Activated naive CD8-positive, alpha-beta T cell treated with anti-CD3 and anti-CD28 coated beads for 36 hours (primary cell): ENCODE measurements around the gene HNRNPA1. TPM values are rescaled to one million over a fixed set of nuclear protein-coding genes. Genes with fewer than 3 reads are reported as not detected.
"Not testable (repeated sequence)": the region's sequence is repeated elsewhere in the genome, so short reads cannot be mapped to it uniquely, and the experiment has no call there.

ENCODE experiments used
- DNase-seq: peaks from one replicate; pipeline ENCODE4 v3.0.0; 2021
- H3K27ac Mint-ChIP-seq: one replicate; pipeline ENCODE4 v1.8.0; 2022; ENCODE audit warnings: mild to moderate bottlenecking, moderate library complexity, mixed read lengths
- H3K27me3 Mint-ChIP-seq: one replicate; pipeline ENCODE4 v1.8.0; 2022; ENCODE audit warnings: mild to moderate bottlenecking, mixed read lengths
- H3K36me3 Mint-ChIP-seq: one replicate; pipeline ENCODE4 v1.8.0; 2021; ENCODE audit warnings: mild to moderate bottlenecking, mixed read lengths
- H3K4me1 Mint-ChIP-seq: one replicate; pipeline ENCODE4 v1.8.0; 2021; ENCODE audit warnings: mixed read lengths
- H3K4me3 Mint-ChIP-seq: one replicate; pipeline ENCODE4 v1.8.0; 2022; ENCODE audit warnings: mild to moderate bottlenecking, moderate library complexity, mixed read lengths
- H3K9me3 Mint-ChIP-seq: one replicate; pipeline ENCODE4 v1.8.0; 2022; ENCODE audit warnings: mixed read lengths
- total RNA-seq, 2 experiments: library from RNA; stranded (reverse); gene quantifications; one replicate each; pipeline ENCODE4 v1.2.3, GENCODE V29; 2021

HNRNPA1 gene
- total RNA-seq, 2 experiments from 2014 or later, result 2,335 to 2,367 TPM

DNA sequence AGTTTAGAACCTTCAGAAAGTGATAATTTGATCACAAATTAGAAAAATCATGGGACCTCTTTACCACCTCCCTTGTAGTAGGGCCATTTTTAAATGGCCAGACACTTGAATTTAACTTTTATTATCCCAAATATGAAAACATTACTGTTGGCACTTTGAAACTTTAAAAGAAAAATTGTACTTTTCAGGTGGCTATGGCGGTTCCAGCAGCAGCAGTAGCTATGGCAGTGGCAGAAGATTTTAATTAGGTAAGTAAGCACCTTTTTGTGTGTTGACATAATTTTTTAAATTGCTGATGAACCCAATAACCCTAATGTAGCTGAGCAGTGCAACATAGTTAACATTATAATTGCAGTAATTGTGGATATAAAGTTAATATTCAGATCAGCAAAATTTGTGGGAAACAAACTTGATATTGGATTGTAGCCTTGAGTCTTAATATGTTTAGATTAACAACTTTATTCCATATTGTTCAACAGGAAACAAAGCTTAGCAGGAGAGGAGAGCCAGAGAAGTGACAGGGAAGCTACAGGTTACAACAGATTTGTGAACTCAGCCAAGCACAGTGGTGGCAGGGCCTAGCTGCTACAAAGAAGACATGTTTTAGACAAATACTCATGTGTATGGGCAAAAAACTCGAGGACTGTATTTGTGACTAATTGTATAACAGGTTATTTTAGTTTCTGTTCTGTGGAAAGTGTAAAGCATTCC, 3.7 kb downstream of the HNRNPA1 start:
- Mint-ChIP-seq H3K27ac (peak overlapping the region; percentile 66), H3K36me3 (peaks cover 15% of the 10 kb centered on the region), H3K27me3 (peaks cover 15% of the 10 kb centered on the region)

GRCh38 chr12:54285150-54286041, 4.9 kb downstream of the HNRNPA1 start:
- Mint-ChIP-seq H3K27me3 (peaks cover 15% of the 10 kb centered on the region), H3K36me3 (peaks cover 15% of the 10 kb centered on the region), H3K27ac (peak overlapping the region; percentile 87), H3K9me3 (no peaks in the 10 kb centered on the region), H3K4me3 (no peak overlapping the region), H3K4me1 (peaks cover 52% of the 10 kb centered on the region)
- no peak for DNase-seq

More for the DNA sequence above, 3.7 kb downstream of the HNRNPA1 start:
- not testable (repeated sequence) for H3K9me3 Mint-ChIP-seq, H3K4me3 Mint-ChIP-seq, DNase-seq
- peaks cover 52% of the 10 kb centered on the region for H3K4me1 Mint-ChIP-seq

DNA sequence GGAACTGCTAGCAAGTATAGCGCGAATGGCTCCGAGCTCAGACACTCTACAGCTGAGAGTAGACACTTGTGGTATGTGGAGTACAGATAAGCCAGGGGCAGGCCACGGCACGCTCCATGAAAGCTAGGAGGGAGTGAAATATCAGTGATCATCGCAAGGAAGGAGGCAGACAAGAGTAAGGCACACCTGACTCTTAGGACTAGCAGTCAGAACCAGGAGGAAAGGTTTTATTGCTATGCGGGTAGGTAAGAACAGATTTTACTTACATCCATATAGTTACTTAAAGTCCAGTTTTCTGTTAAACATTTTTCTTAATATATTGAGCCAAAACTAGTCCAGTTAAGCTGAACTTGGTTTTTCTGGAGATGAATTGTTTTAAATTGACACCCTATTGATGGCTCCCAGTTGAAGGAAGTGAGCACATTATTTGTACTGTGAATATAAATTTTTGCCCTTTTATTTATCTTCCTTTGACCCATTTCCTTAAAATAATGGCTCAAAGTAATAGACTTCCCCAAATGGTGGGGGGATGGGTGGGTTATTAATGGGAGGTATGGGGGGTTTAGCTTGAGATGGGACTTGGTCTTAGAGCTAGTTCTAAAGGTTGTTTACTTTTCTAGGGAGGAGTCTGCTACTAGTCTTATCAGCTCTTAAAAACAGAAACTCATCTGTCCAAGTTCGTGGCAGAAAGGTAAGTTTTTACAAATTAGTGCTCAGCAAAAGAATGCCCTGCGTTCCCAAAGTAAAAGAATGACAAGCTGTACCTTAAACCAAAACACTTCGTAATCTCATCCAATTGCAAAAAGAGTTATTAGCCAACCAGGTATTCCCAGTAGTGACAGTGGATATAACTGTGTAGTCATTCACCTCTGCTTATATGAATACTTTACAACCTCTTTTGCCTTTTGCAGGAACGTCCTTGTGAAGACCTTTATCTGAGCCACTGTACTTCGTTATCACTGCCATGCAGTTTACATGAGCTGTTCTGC, 5.8 kb downstream of the HNRNPA1 start:
- H3K9me3 Mint-ChIP-seq, result no peaks in the 10 kb centered on the region
- H3K27ac Mint-ChIP-seq, result peak overlapping the region; percentile 87
- peaks cover 50% of the 10 kb centered on the region for H3K4me1 Mint-ChIP-seq
- H3K4me3 Mint-ChIP-seq, result peak overlapping the region; percentile 42
- H3K36me3 Mint-ChIP-seq, result peaks cover 15% of the 10 kb centered on the region
- peaks cover 14% of the 10 kb centered on the region for H3K27me3 Mint-ChIP-seq
- DNase-seq, result no peak

DNA sequence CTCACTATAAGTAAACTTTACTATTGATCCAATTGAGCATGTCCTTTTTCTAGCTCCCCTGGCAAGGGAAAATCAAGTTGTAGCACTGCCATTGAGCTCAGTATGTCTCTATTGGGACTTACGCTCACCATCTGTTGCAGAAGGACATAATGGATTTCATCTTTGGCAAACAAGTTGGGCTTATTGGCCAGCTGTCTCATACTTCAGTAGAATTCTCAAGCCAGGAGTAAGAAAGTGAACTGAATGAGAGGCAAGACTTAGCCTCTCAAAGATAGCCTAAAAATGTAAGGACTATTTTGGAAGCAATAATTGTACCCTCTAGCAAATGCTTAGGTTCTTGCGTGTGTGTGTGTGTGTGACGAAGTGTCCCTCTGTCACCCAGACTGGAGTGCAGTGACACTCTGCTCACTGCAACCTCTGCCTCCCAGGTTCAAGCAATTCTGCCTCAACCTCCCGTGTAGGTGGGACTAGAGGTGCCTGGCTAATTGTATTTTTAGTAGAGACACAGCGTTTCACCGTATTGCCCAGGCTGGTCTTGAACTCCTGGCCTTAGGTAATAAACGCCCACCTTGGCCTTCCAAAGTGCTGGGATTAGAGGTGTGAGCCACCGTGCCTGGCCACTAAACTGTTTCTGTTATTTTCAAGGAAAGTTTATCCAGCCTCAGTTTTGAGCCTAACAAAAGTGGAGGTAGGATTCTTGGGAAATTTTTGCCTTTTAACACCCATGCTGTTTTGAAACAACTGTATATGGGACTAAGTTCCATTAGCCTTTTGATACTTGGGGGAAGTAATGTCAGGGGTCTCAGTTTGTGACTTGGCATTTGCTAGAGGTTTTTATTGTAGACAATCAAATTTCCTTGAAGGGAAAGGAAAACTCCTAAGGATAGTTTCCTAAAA, 7.0 kb downstream of the HNRNPA1 start:
- peaks cover 44% of the 10 kb centered on the region for H3K4me1 Mint-ChIP-seq
- peaks cover 6% of the 10 kb centered on the region for H3K27me3 Mint-ChIP-seq
- DNase-seq, result no peak
- peaks cover 15% of the 10 kb centered on the region for H3K36me3 Mint-ChIP-seq
- peak overlapping the region; percentile 87 for H3K27ac Mint-ChIP-seq
- H3K4me3 Mint-ChIP-seq, result peak overlapping the region; percentile 27
- H3K9me3 Mint-ChIP-seq, result no peaks in the 10 kb centered on the region

DNA sequence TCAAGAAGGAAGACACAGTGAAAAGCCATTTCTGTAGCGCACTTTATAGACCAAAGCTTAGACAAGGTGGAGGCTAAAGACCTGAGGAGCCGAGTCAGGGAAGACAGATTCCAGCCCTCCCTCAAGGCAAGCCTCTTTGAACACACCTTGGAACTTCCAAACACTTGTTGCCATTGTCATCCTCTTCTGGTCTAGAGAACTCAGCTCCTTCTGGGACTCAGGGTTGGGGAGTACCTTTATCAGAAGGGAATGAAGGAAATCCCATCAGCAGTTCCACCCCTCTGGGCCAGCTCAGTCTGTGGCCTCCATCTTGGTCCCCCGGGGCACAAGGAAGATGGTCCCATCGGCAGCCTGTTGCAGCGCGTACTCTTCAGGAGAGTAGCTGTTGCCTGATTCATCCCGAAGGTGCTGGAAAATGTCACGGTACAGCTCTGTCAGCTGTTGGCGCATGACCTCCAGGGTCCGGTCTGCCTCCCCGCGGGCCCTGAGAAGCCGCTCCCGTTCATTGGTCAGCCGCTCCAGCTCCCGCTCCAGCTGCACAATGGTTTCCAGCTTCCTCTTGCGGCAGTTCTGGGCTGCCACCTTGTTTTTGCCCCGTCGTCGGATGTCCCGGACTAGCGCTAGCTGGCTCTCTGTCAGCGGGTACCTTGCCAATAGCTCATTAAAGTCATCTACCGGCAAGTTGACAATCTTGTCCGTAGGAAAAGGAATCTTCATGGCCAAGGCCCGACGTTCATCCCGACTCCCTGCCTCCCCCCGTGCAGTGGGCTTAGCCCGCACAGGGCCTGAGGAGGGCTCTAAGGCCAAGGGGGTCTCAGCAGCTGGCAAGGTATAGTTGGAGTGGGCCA, 11.8 kb downstream of the HNRNPA1 start:
- H3K9me3 Mint-ChIP-seq, result no peaks in the 10 kb centered on the region
- H3K36me3 Mint-ChIP-seq, result peaks cover 5% of the 10 kb centered on the region
- peaks cover 2% of the 10 kb centered on the region for H3K4me1 Mint-ChIP-seq
- no peak for DNase-seq
- no peaks in the 10 kb centered on the region for H3K27me3 Mint-ChIP-seq
- no peak overlapping the region for H3K4me3 Mint-ChIP-seq
- H3K27ac Mint-ChIP-seq, result no peak overlapping the region

DNA sequence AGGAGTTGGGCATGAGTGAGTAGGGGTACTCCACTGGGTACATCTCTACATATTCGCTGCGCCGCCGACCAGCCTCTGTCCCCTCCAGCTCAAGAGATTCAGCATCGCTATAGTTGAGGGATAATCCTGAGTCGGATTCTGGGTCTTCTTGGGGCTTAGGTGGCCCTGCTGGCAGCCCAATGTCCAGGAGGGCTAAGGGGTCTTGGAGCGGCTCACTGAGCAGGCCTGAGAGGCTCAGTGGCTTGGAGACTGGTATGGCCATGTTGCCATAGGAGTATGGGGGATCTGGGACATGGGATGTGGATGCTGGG, 12.4 kb downstream of the HNRNPA1 start:
- Mint-ChIP-seq H3K9me3 (no peaks in the 10 kb centered on the region), H3K27me3 (peaks cover 3% of the 10 kb centered on the region), H3K4me3 (no peak overlapping the region), H3K4me1 (peaks cover 2% of the 10 kb centered on the region), H3K36me3 (no peaks in the 10 kb centered on the region), H3K27ac (no peak overlapping the region)
- DNase-seq, result no peak

DNA sequence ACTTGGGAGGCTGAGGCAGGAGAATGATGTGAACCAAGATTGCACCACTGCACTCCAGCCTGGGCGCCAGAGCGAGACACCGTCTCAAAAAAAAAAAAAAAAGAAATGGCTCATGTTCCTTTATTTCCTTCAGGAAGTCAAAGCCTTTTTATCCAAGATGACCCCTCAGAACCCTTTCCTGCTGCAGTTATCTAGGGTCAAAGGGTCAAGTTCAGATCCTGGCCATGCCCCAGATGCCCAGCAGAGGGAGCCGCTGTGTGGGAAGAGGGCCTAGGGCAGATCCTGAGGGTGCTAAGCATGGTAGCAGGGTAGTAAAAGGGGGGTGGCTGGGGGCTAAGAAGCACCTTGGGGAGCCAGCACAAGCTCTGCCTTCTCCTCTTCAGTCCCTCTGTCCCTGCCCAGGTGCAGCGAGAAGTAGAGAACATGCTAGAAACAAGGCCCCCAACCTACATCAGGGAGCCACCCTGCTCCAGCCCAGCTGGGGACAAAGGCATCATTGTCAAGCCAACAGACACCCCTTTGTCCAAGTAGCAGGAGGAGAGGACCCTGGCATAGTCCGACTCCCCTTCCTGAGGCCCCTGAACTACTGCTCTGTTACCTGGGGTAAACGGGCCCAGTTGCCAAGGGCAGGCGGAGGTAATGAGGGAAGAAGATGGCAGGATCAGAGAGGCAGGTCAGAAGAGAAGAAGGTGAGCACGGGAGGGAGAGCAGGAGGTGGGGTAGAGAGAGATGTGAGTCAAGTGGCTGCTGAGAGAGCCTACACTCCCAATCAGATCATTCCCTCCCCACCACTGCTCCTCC, 13.8 kb downstream of the HNRNPA1 start:
- peak; percentile 52 for DNase-seq
- H3K36me3 Mint-ChIP-seq, result no peaks in the 10 kb centered on the region
- H3K4me3 Mint-ChIP-seq, result no peak overlapping the region
- no peak overlapping the region for H3K27ac Mint-ChIP-seq
- no peaks in the 10 kb centered on the region for H3K4me1 Mint-ChIP-seq
- H3K9me3 Mint-ChIP-seq, result no peaks in the 10 kb centered on the region
- peaks cover 17% of the 10 kb centered on the region for H3K27me3 Mint-ChIP-seq

DNA sequence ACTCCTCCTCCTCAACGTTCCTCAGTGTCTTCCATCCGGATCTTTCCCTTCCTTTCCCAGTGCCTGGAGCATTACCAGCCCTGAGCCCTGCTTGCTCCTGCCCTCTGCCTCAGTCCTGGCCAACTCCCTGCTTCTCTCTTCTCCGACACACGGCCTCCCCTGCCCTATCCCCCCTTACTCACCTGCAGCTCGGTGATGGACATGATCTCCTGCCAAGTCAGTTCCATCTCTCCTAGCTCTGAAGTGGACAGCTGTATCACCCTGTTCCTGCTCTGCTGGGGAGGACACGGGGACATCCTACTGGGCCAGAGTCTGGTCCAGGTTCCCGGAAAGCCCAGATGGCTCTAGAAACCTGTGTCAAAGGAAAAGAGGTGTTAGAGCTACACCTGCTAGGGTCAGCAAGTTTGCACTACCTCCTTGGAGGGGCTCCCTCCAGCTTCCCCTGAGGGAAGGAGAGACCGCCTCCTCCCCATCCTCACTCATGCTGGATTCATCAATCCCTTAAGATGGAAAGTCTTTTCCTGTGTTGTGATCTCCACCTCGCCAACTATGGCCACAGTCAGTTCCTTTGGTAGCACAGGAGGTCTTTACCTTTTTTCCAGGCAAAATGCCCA, 14.5 kb downstream of the HNRNPA1 start:
- DNase-seq, result no peak
- Mint-ChIP-seq H3K4me1 (peaks cover 6% of the 10 kb centered on the region), H3K27ac (no peak overlapping the region), H3K27me3 (peaks cover 24% of the 10 kb centered on the region), H3K36me3 (no peaks in the 10 kb centered on the region), H3K9me3 (no peaks in the 10 kb centered on the region), H3K4me3 (no peak overlapping the region)

- Mint-ChIP-seq H3K4me1 (peaks cover 12% of the 10 kb centered on the region), H3K4me3 (no peak overlapping the region), H3K36me3 (no peaks in the 10 kb centered on the region), H3K27ac (no peak overlapping the region), H3K9me3 (no peaks in the 10 kb centered on the region), H3K27me3 (peaks cover 39% of the 10 kb centered on the region)
- DNase-seq, result no peak
Observed at GRCh38 chr12:54296393-54297099, 16.0 kb downstream of the HNRNPA1 start.

- no peaks in the 10 kb centered on the region for H3K36me3 Mint-ChIP-seq
- H3K4me3 Mint-ChIP-seq, result no peak overlapping the region
Observed at GRCh38 chr12:54298904-54299303, 18.4 kb downstream of the HNRNPA1 start.

GRCh38 chr12:54299515-54300224, 19.1 kb downstream of the HNRNPA1 start:
- no peak for DNase-seq
- H3K27me3 Mint-ChIP-seq, result peaks cover 67% of the 10 kb centered on the region
- no peak overlapping the region for H3K4me3 Mint-ChIP-seq
- no peaks in the 10 kb centered on the region for H3K9me3 Mint-ChIP-seq
- H3K4me1 Mint-ChIP-seq, result peaks cover 14% of the 10 kb centered on the region
- no peak overlapping the region for H3K27ac Mint-ChIP-seq
- H3K36me3 Mint-ChIP-seq, result no peaks in the 10 kb centered on the region

More at GRCh38 chr12:54298904-54299303, 18.4 kb downstream of the HNRNPA1 start:
- no peak for DNase-seq
- Mint-ChIP-seq H3K27me3 (peaks cover 59% of the 10 kb centered on the region), H3K27ac (no peak overlapping the region), H3K9me3 (no peaks in the 10 kb centered on the region), H3K4me1 (peaks cover 12% of the 10 kb centered on the region)
